SK-N-SH (cell line): ENCODE results near the gene RNF167. TPM values are rescaled to one million over a fixed set of nuclear protein-coding genes. Genes with fewer than 3 reads are reported as not detected.

Experiments
- CTCF ChIA-PET: fragments of 300-600, 350-600 bp; formaldehyde crosslinking; extraction: SDS; loops from one replicate; lab custom pipeline; 2021; lab: Yijun Ruan, JAX
- POLR2A ChIA-PET: fragments of 350-600 bp; sonication (Branson Sonifier 250); formaldehyde crosslinking; extraction: SDS; loops from one replicate; lab custom pipeline; 2020; ENCODE audit warnings: antibody characterized with exemption, inconsistent platforms; lab: Yijun Ruan, JAX
- DNase-seq: peaks from one replicate; pipeline ENCODE4 v3.0.0; 2012
- H2AFZ ChIP-seq: fragments of 200-600 bp; sonication (generic); 2 replicates; pipeline ENCODE4 v1.8.1; 2016; ENCODE audit warnings: antibody characterized with exemption, mild to moderate bottlenecking, low read depth
- H3F3A ChIP-seq: fragments of 200-600 bp; sonication (generic); replicated peaks from 2 replicates; pipeline ENCODE3; 2016; ENCODE audit warnings: antibody characterized with exemption, mild to moderate bottlenecking; ENCODE audit not compliant: insufficient read depth
- H3K27ac ChIP-seq, 2 experiments: fragments of 200-500 bp in 1 of 2; fragments of 200-600 bp in 1 of 2; sonication (Bioruptor generic) in 1 of 2; sonication (generic), shearing (Covaris generic) in 1 of 2; 2 replicates each; pipeline versions ENCODE4 v1.5.1 to v1.6.1; 2014 to 2016; ENCODE audit warnings: low read depth in 2 of 2, inconsistent platforms in 1 of 2, low read length in 1 of 2, mild to moderate bottlenecking in 1 of 2, mixed read lengths in 1 of 2
- H3K27me3 ChIP-seq: fragments of 200-600 bp; sonication (generic), shearing (Covaris generic); 2 replicates; pipeline ENCODE4 v1.6.1; 2016; ENCODE audit warnings: mixed run types; ENCODE audit not compliant: insufficient read depth
- H3K36me3 ChIP-seq, 2 experiments: fragments of 200-500 bp in 1 of 2; fragments of 200-600 bp in 1 of 2; sonication (Bioruptor generic) in 1 of 2; sonication (generic) in 1 of 2; replicated peaks in 1 of 2; 2 replicates each; pipeline versions ENCODE3 to v1.5.1; 2014 to 2016; ENCODE audit warnings: low read length in 1 of 2, mild to moderate bottlenecking in 1 of 2; ENCODE audit not compliant: insufficient read depth in 2 of 2, control insufficient read depth in 1 of 2
- H3K4me1 ChIP-seq, 2 experiments: fragments of 200-500 bp in 1 of 2; fragments of 200-600 bp in 1 of 2; sonication (Bioruptor generic) in 1 of 2; sonication (generic), shearing (Covaris generic) in 1 of 2; 2 replicates each; pipeline versions ENCODE4 v1.5.1 to v1.6.1; 2014 to 2016; ENCODE audit warnings: low read depth in 1 of 2, low read length in 1 of 2, mixed run types in 1 of 2; ENCODE audit not compliant: insufficient read depth in 2 of 2, control insufficient read depth in 1 of 2
- H3K4me2 ChIP-seq: fragments of 200-600 bp; sonication (generic), shearing (Covaris generic); 2 replicates; pipeline ENCODE4 v1.6.1; 2017; ENCODE audit warnings: mixed run types
- H3K4me3 ChIP-seq, 2 experiments: fragments of 200-500 bp in 1 of 2; fragments of 200-600 bp in 1 of 2; sonication (Bioruptor generic) in 1 of 2; sonication (generic), shearing (Covaris generic) in 1 of 2; 2 replicates each; pipeline versions ENCODE4 v1.5.1 to v1.8.1; 2014 to 2016; ENCODE audit warnings: low read depth in 2 of 2, inconsistent platforms in 1 of 2, low read length in 1 of 2, mild to moderate bottlenecking in 1 of 2, mixed read lengths in 1 of 2, moderate library complexity in 1 of 2
- H3K79me2 ChIP-seq: fragments of 200-600 bp; sonication (generic); 2 replicates; pipeline ENCODE4 v1.8.1; 2017; ENCODE audit warnings: mild to moderate bottlenecking; ENCODE audit not compliant: insufficient read depth
- H3K9ac ChIP-seq: fragments of 200-600 bp; sonication (generic); 2 replicates; pipeline ENCODE4 v1.6.1; 2017; ENCODE audit warnings: mixed run types
- H3K9me2 ChIP-seq: fragments of 200-600 bp; sonication (generic); 2 replicates; pipeline ENCODE4 v1.6.1; 2017; ENCODE audit warnings: mixed run types
- H3K9me3 ChIP-seq: fragments of 200-600 bp; sonication (generic); 2 replicates; pipeline ENCODE4 v1.6.1; 2017; ENCODE audit warnings: mixed run types, mild to moderate bottlenecking, moderate library complexity
- H4K20me1 ChIP-seq: fragments of 200-600 bp; sonication (generic); 2 replicates; pipeline ENCODE4 v1.6.1; 2017; ENCODE audit warnings: mild to moderate bottlenecking, mixed run types; ENCODE audit not compliant: insufficient read depth
- CHD2 ChIP-seq: fragments of 150-350 bp; IDR thresholded peaks from 2 replicates; pipeline ENCODE4 v1.6.1; 2018; ENCODE audit warnings: low read length; ENCODE audit not compliant: partially characterized antibody
- NRF1 ChIP-seq: IDR thresholded peaks from 2 replicates; pipeline ENCODE4 v1.6.1; 2012; ENCODE audit warnings: low read depth, mild to moderate bottlenecking, low read length
- POLR2AphosphoS5 ChIP-seq: IDR thresholded peaks from 2 replicates; pipeline ENCODE4 v1.6.1; 2012; ENCODE audit warnings: low read depth, low read length
- TAF1 ChIP-seq: IDR thresholded peaks from 2 replicates; pipeline ENCODE4 v1.6.1; 2012; ENCODE audit warnings: low read depth, mild to moderate bottlenecking, low read length, moderate library complexity, borderline replicate concordance
- YY1 ChIP-seq: IDR thresholded peaks from 2 replicates; pipeline ENCODE4 v1.4.0; 2012; ENCODE audit warnings: low read depth, mild to moderate bottlenecking
- WGBS: methylation state at CpG from one replicate; pipeline ENCODE4 v1.1.6; 2017; ENCODE audit warnings: low lambda C conversion rate; 5-methylcytosine and 5-hydroxymethylcytosine counted together
- polyA plus RNA-seq, 3 experiments: library from polyadenylated mRNA; depleted of rRNA; stranded (reverse); fragments of >200 nt; gene quantifications; 2 replicates each; pipeline ENCODE4 v1.2.3, GENCODE V29; 2012
- TF ChIP-seq, protein P1 (sequence below): IDR thresholded peaks from 2 replicates; pipeline ENCODE4 v1.6.1; 2012; ENCODE audit warnings: mild to moderate bottlenecking, low read depth, low read length, moderate library complexity

Gene RNF167
- polyA plus RNA-seq, 1 of the 3 experiments (the other 2 are of a cell fraction), result 115 TPM

DNA sequence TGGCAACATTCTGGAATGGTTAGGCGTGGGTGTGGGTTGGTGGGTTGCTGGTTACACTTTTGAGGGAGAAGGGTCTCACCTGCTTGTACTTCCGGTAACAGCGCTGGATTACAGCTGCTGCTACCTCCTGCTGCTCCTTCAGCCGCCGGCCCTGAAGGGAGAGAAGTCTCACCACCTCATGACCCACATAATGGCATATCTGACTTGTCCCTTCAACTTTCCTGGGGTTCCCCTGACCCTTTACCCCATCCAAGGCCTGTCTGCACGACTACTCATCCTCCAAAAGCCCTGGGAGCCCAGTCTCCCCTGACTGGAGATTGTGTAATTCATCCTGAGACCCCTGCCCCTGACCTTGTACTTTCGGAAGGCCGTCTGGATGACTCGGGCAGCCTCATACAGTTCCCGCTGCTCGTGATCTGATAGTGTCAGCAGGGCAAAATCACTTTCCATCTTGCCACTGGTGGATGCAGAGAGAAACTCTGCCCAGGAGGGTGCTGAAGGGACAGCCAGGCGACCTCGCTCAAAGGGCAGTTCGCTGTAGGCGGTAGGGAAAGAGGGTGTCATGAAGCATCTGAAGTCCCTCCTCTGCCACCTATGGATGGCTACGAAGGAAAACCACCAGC, 29.6 kb downstream of the RNF167 start:
- Histone ChIP-seq H3K9me3 (no peaks in the 10 kb centered on the region), H3F3A (peaks cover 21% of the 10 kb centered on the region), H3K27me3 (no peaks in the 10 kb centered on the region), H3K27ac (peak overlapping the region; percentile 93 to 96), H3K4me3 (peak overlapping the region; percentile 59 to 72; a peak in 3 of 4 replicates), H3K36me3 (peaks cover 18 to 22% of the 10 kb centered on the region in 2 experiments), H3K4me2 (peak overlapping the region; percentile 97), H3K79me2 (peaks cover 45% of the 10 kb centered on the region), H3K9me2 (no peaks in the 10 kb centered on the region), H2AFZ (no peak overlapping the region), H4K20me1 (no peaks in the 10 kb centered on the region), H3K9ac (peak overlapping the region; percentile 77; the same call in 1 of the 2 replicates), H3K4me1 (peaks cover 16 to 24% of the 10 kb centered on the region in 2 experiments; a peak in 3 of 4 replicates)
- POLR2A ChIA-PET, result interaction anchor here (0.6 to 4.2 kb wide), 7 partner anchors 17 to 61 kb away, joined by 3 to 56 read pairs (median 3); partner anchors contain the start of genes ENO3, INCA1, KIF1C and PFN1
- 93% methylated on average over 16 of the region's 16 CpGs for WGBS
- CTCF ChIA-PET, result interaction anchor here (0.7 to 6.6 kb wide), 8 partner anchors 10 to 93 kb away, joined by 3 to 52 read pairs (median 4); partner anchors contain the start of genes CAMTA2, CHRNE, SLC25A11 and SLC52A1
- no peak for DNase-seq
- TF ChIP-seq YY1, result no peak
- TF ChIP-seq CHD2, result no peak
- no peak for TF ChIP-seq POLR2AphosphoS5
- TF ChIP-seq TAF1, result no peak
- TF ChIP-seq, protein P1, sequence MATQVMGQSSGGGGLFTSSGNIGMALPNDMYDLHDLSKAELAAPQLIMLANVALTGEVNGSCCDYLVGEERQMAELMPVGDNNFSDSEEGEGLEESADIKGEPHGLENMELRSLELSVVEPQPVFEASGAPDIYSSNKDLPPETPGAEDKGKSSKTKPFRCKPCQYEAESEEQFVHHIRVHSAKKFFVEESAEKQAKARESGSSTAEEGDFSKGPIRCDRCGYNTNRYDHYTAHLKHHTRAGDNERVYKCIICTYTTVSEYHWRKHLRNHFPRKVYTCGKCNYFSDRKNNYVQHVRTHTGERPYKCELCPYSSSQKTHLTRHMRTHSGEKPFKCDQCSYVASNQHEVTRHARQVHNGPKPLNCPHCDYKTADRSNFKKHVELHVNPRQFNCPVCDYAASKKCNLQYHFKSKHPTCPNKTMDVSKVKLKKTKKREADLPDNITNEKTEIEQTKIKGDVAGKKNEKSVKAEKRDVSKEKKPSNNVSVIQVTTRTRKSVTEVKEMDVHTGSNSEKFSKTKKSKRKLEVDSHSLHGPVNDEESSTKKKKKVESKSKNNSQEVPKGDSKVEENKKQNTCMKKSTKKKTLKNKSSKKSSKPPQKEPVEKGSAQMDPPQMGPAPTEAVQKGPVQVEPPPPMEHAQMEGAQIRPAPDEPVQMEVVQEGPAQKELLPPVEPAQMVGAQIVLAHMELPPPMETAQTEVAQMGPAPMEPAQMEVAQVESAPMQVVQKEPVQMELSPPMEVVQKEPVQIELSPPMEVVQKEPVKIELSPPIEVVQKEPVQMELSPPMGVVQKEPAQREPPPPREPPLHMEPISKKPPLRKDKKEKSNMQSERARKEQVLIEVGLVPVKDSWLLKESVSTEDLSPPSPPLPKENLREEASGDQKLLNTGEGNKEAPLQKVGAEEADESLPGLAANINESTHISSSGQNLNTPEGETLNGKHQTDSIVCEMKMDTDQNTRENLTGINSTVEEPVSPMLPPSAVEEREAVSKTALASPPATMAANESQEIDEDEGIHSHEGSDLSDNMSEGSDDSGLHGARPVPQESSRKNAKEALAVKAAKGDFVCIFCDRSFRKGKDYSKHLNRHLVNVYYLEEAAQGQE, result peak; percentile 77

DNA sequence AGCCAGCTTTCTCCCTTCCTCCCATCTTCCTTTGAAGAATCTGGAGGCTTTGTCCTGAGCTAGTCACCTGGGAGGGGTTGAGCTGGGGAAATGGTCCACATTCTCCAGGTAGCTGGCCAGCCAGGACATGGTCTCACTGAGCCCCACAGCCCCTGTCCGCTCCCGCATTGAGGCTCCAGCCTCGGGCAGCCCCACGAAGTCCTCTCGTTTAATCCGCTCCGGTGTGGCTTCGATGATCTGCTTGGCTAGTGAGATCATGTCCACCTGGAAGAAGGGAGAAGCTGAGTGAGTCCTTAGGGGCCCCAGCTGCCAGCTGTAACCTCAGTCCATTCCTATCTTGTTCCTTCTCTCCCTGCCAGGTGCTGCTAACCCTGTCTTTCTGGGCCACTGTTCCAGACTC, 30.2 kb downstream of the RNF167 start:
- no peak for TF ChIP-seq NRF1
- ChIA-PET CTCF (interaction anchor here (0.7 to 6.6 kb wide), 6 partner anchors 10 to 92 kb away, joined by 3 to 52 read pairs (median 10); partner anchors contain the start of genes CAMTA2 and CHRNE), POLR2A (interaction anchor here (0.6 to 1.4 kb wide), 3 partner anchors 12 to 61 kb away, joined by 3 read pairs; no protein-coding TSS in a partner anchor)
- Histone ChIP-seq H3K27me3 (no peaks in the 10 kb centered on the region), H3K9me2 (no peaks in the 10 kb centered on the region), H3K4me2 (peak overlapping the region; percentile 97; the same call in 1 of the 2 replicates), H3K79me2 (peaks cover 39% of the 10 kb centered on the region), H3K4me1 (peaks cover 16 to 24% of the 10 kb centered on the region in 2 experiments; a peak in 3 of 4 replicates), H3K27ac (peak overlapping the region in 1 of 2 experiments; percentile 93; a peak in 3 of 4 replicates), H3K4me3 (no peak overlapping the region), H3K9me3 (no peaks in the 10 kb centered on the region), H4K20me1 (no peaks in the 10 kb centered on the region), H3K9ac (no peak overlapping the region), H2AFZ (no peak overlapping the region), H3F3A (peaks cover 18% of the 10 kb centered on the region), H3K36me3 (peaks cover 14 to 24% of the 10 kb centered on the region in 2 experiments)
- no peak for DNase-seq
- 89% methylated on average over 8 of the region's 8 CpGs for WGBS
